VCaP (cell line): ENCODE measurements around the gene TMOD2.

Source experiments
- H3K27ac ChIP-seq: fragments of 450-650 bp; 2 replicates; pipeline ENCODE4 v1.5.1; 2017
- TF ChIP-seq, protein P1 (sequence below): fragments of 450-650 bp; conservative IDR thresholded peaks from 2 replicates; pipeline ENCODE4 v1.5.1; 2017; ENCODE audit warnings: mild to moderate bottlenecking, moderate library complexity

The TMOD2 gene

DNA sequence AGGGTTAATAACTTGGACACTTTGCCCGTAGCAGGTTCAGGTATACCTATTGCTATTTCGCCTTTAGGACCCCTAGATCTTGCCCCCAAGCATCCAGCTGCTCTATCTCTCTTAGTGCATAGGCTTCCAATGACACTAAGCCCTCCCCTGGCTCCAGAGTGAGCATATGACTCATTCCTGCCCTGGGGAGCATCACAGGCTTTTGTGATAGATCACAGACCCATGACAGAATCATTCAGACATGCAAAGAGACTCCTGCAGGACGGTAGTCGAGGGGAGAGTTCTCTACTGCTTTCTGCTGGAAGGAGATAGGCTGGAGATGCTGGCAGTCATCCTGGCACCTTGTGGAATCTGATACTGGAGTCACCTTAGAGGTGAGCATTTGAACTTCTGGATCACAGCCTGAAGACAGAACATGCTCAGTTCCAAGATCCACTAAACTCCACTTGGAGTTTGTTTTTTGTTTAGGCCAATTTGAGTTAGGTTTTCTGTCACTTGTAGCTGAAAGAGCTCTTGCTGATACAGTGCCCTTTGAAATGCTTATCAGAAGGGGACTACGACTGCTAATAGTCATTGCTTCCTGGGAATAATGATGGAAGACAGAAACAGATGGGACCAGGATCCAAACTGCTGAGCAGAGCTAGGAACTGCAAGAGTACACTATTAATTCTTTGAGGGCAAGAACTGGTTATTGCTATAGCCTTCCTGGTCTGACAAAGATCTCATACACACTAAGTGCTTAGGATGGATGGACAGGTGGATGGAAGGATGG is 24.9 kb upstream of the TMOD2 start:
- H3K27ac ChIP-seq: no peak overlapping the region
- TF ChIP-seq, protein P1, sequence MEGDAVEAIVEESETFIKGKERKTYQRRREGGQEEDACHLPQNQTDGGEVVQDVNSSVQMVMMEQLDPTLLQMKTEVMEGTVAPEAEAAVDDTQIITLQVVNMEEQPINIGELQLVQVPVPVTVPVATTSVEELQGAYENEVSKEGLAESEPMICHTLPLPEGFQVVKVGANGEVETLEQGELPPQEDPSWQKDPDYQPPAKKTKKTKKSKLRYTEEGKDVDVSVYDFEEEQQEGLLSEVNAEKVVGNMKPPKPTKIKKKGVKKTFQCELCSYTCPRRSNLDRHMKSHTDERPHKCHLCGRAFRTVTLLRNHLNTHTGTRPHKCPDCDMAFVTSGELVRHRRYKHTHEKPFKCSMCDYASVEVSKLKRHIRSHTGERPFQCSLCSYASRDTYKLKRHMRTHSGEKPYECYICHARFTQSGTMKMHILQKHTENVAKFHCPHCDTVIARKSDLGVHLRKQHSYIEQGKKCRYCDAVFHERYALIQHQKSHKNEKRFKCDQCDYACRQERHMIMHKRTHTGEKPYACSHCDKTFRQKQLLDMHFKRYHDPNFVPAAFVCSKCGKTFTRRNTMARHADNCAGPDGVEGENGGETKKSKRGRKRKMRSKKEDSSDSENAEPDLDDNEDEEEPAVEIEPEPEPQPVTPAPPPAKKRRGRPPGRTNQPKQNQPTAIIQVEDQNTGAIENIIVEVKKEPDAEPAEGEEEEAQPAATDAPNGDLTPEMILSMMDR: no peak

DNA sequence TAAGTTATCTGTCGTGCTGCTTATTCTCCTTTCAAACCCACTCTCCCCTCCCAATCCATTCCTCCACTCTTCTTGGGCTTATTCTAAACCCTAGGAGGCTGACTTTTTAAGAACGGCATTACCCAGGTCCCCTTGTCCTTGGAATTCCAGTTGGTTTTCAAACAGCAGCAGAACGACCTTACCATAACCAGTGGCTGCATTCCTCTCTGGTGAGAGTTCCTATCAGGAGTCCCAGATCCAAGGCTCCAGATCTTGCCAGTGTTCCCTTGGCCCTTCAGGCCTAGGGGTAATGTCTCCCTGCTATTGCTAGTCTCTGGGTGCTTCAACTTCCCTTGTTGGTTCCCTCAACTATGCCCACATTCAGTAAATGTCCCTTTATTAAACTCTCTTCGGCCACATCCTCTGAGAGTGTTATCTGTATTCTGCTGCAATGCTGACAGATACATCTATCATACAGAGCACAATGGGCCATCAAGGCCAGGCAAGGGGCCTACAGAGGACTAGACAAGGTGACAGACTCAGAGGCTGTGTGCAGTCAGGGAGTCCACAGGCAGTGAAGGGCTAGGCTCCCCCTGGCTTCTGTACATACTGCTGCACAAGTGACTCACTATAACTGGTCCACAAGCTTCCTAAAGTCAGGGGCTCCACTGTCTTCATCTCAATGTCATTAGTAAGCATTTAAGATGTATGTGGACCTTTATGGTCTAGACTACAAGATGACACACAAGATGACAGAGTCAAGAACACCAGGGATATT is 24.1 kb upstream of the TMOD2 start:
- TF ChIP-seq, protein P1: no peak
- no peak overlapping the region for H3K27ac ChIP-seq

GRCh38 chr15:51731549-51732267 is 19.7 kb upstream of the TMOD2 start:
- no peak overlapping the region for H3K27ac ChIP-seq
- TF ChIP-seq, protein P1: no peak

GRCh38 chr15:51732646-51733045 is 18.8 kb upstream of the TMOD2 start:
- TF ChIP-seq, protein P1: no peak
- H3K27ac ChIP-seq: no peak overlapping the region

GRCh38 chr15:51735228-51736010 is 16.0 kb upstream of the TMOD2 start:
- TF ChIP-seq, protein P1: peak; percentile 50
- H3K27ac ChIP-seq: peak overlapping the region; percentile 96

GRCh38 chr15:51736069-51736468 is 15.3 kb upstream of the TMOD2 start:
- TF ChIP-seq, protein P1: no peak
- peak overlapping the region; percentile 96 for H3K27ac ChIP-seq
